ENCODE data around the gene USP22. TPM values are rescaled to one million over a fixed set of nuclear protein-coding genes. Genes with fewer than 3 reads are reported as not detected.

USP22 gene
- total RNA-seq, 1 experiment from 2014 or later = 157 TPM

- H3K27me3 Mint-ChIP-seq (ENCODE audit: insufficient read depth, unreplicated experiment) = no peaks in the 10 kb centered on the region
- H3K36me3 Mint-ChIP-seq (ENCODE audit: insufficient read depth, unreplicated experiment) = peaks cover 97% of the 10 kb centered on the region
- intact Hi-C loops (cut with micrococcal nuclease) = no loop called here
- CTCF ChIA-PET = interaction anchor here (0.6 kb wide), 1 partner anchor 252 kb away, joined by 4 read pairs; no protein-coding TSS in a partner anchor
- H3K4me1 Mint-ChIP-seq (ENCODE audit: insufficient read depth, unreplicated experiment) = peaks cover 6% of the 10 kb centered on the region
- no peak overlapping the region for H3K27ac Mint-ChIP-seq (ENCODE audit: low read depth, unreplicated experiment)
- no TSS peak for BruUV-seq (replicated peaks)
- no peak for TF ChIP-seq CTCF (IDR thresholded peaks at IDR 0.05; ENCODE audit: unreplicated experiment)
- H3K9me3 Mint-ChIP-seq (ENCODE audit: unreplicated experiment) = no peaks in the 10 kb centered on the region
- H3K4me3 Mint-ChIP-seq (ENCODE audit: unreplicated experiment) = no peak overlapping the region
- no peak for DNase-seq (ENCODE audit: unreplicated experiment)
- POLR2A ChIA-PET = interaction anchor here (2.0 kb wide), 1 partner anchor 9 kb away, joined by 7 read pairs; no protein-coding TSS in a partner anchor
These were observed 24.9 kb downstream of the USP22 start for GRCh38 chr17:21017861-21018260.

GRCh38 chr17:21017256-21017655, 25.6 kb downstream of the USP22 start:
- ChIA-PET CTCF (interaction anchor here (1.1 kb wide), 1 partner anchor 15 kb away, joined by 3 read pairs; no protein-coding TSS in a partner anchor), POLR2A (interaction anchor here (2.0 kb wide), 1 partner anchor 9 kb away, joined by 7 read pairs; no protein-coding TSS in a partner anchor)
- Mint-ChIP-seq H3K36me3 (ENCODE audit: insufficient read depth, unreplicated experiment) (peaks cover 97% of the 10 kb centered on the region), H3K27me3 (ENCODE audit: insufficient read depth, unreplicated experiment) (no peaks in the 10 kb centered on the region), H3K27ac (ENCODE audit: low read depth, unreplicated experiment) (no peak overlapping the region), H3K4me1 (ENCODE audit: insufficient read depth, unreplicated experiment) (peaks cover 4% of the 10 kb centered on the region), H3K9me3 (ENCODE audit: unreplicated experiment) (no peaks in the 10 kb centered on the region), H3K4me3 (ENCODE audit: unreplicated experiment) (no peak overlapping the region)
- TF ChIP-seq CTCF (IDR thresholded peaks at IDR 0.05; ENCODE audit: unreplicated experiment) = no peak
- BruUV-seq (replicated peaks) = no TSS peak
- intact Hi-C loops (cut with micrococcal nuclease) = no loop called here
- DNase-seq (ENCODE audit: unreplicated experiment) = no peak

GRCh38 chr17:21016826-21017225, 26.0 kb downstream of the USP22 start:
- BruUV-seq (replicated peaks) = no TSS peak
- Mint-ChIP-seq H3K27ac (ENCODE audit: low read depth, unreplicated experiment) (no peak overlapping the region), H3K9me3 (ENCODE audit: unreplicated experiment) (no peaks in the 10 kb centered on the region), H3K27me3 (ENCODE audit: insufficient read depth, unreplicated experiment) (no peaks in the 10 kb centered on the region), H3K36me3 (ENCODE audit: insufficient read depth, unreplicated experiment) (peaks cover 100% of the 10 kb centered on the region), H3K4me1 (ENCODE audit: insufficient read depth, unreplicated experiment) (peaks cover 4% of the 10 kb centered on the region), H3K4me3 (ENCODE audit: unreplicated experiment) (no peak overlapping the region)
- intact Hi-C loops (cut with micrococcal nuclease) = no loop called here
- no peak for TF ChIP-seq CTCF (IDR thresholded peaks at IDR 0.05; ENCODE audit: unreplicated experiment)
- POLR2A ChIA-PET = interaction anchor here (2.0 kb wide), 1 partner anchor 10 kb away, joined by 7 read pairs; no protein-coding TSS in a partner anchor
- CTCF ChIA-PET = interaction anchor here (1.1 kb wide), 1 partner anchor 14 kb away, joined by 3 read pairs; no protein-coding TSS in a partner anchor
- DNase-seq (ENCODE audit: unreplicated experiment) = no peak

- peaks cover 98% of the 10 kb centered on the region for H3K36me3 Mint-ChIP-seq (ENCODE audit: insufficient read depth, unreplicated experiment)
- no peaks in the 10 kb centered on the region for H3K27me3 Mint-ChIP-seq (ENCODE audit: insufficient read depth, unreplicated experiment)
- peaks cover 4% of the 10 kb centered on the region for H3K4me1 Mint-ChIP-seq (ENCODE audit: insufficient read depth, unreplicated experiment)
- no peak overlapping the region for H3K4me3 Mint-ChIP-seq (ENCODE audit: unreplicated experiment)
- intact Hi-C loops (cut with micrococcal nuclease) = no loop called here
- BruUV-seq (replicated peaks) = no TSS peak
- ChIA-PET CTCF (interaction anchor here (0.6 kb wide), 1 partner anchor 151 kb away, joined by 3 read pairs; no protein-coding TSS in a partner anchor), POLR2A (no interaction called here)
- no peaks in the 10 kb centered on the region for H3K9me3 Mint-ChIP-seq (ENCODE audit: unreplicated experiment)
- no peak for DNase-seq (ENCODE audit: unreplicated experiment)
- TF ChIP-seq CTCF (IDR thresholded peaks at IDR 0.05; ENCODE audit: unreplicated experiment) = no peak
- no peak overlapping the region for H3K27ac Mint-ChIP-seq (ENCODE audit: low read depth, unreplicated experiment)
These were observed 27.2 kb downstream of the USP22 start for GRCh38 chr17:21015564-21015963.

All from MCF 10A (cell line).